Right cardiac atrium (tissue), 5 donors: ENCODE data around the gene PARM1. TPM values are rescaled to one million over a fixed set of nuclear protein-coding genes. Genes with fewer than 3 reads are reported as not detected.

Experiments used
- ATAC-seq, 2 donors: fragments of 200-7000 bp; cut with Tn5 transposase; one replicate each; pipeline versions ENCODE4 v1.8.0 to v1.9.1; 2020; ENCODE audit warnings: moderate library complexity in 2 of 2, mild to moderate bottlenecking in 1 of 2
- DNase-seq, 3 donors: peaks; one replicate each; pipeline ENCODE4 v3.0.0-alpha.2; 2020
- H3K27ac ChIP-seq: one replicate; pipeline ENCODE4 v1.5.1; 2013; ENCODE audit warnings: mild to moderate bottlenecking, low read length, control low read depth, moderate library complexity
- H3K27me3 ChIP-seq: one replicate; pipeline ENCODE4 v1.6.1; 2013; ENCODE audit not compliant: control insufficient read depth, insufficient read depth
- H3K4me1 ChIP-seq: one replicate; pipeline ENCODE4 v1.6.1; 2013; ENCODE audit warnings: low read length; ENCODE audit not compliant: control insufficient read depth, insufficient read depth
- H3K4me3 ChIP-seq: one replicate; pipeline ENCODE4 v1.5.1; 2013; ENCODE audit warnings: low read length, control low read depth
- H3K9me3 ChIP-seq: one replicate; pipeline ENCODE4 v1.6.1; 2013; ENCODE audit warnings: low read length; ENCODE audit not compliant: control insufficient read depth
- WGBS: extraction: QIAGEN DNeasy Blood & Tissue Kit; methylation state at CpG from one replicate; pipeline ENCODE4 v1.1.7; 2013; 5-methylcytosine and 5-hydroxymethylcytosine counted together
- intact Hi-C, 4 donors: fragments of 100-400 bp; cut with DNase I; formaldehyde crosslinking; loops; one replicate each; pipeline versions ENCODE4 v1.11.0 to v1.14.0; 2022 to 2023
- polyA plus RNA-seq: library from polyadenylated mRNA; stranded (reverse); fragments of 200-250 nt; gene quantifications from one replicate; pipeline ENCODE4 v1.2.3, GENCODE V29; 2013
- total RNA-seq, 4 donors: library from RNA; stranded (reverse); fragmentation: NEBNext Ultra II Directional; extraction: Animal tissue kit (Norgen Biotek cat#: 25700); gene quantifications; one replicate each; pipeline ENCODE4 v1.2.1, GENCODE V29; 2021
- donor health status: healthy with polysubstance abuse.
- donor health status: DM: no; HTN: yes; CAD: no.
- donor health status: DM: no; HTN: no; CAD: no.
- donor health status: DM: no; HTN: yes; CAD: no; lungs with severe emphysema.
- donor health status: DM: yes; HTN: yes; CAD: no.

PARM1 gene
- total and polyA plus RNA-seq, 5 donors: 65.0 to 158 (median 112) TPM

DNA sequence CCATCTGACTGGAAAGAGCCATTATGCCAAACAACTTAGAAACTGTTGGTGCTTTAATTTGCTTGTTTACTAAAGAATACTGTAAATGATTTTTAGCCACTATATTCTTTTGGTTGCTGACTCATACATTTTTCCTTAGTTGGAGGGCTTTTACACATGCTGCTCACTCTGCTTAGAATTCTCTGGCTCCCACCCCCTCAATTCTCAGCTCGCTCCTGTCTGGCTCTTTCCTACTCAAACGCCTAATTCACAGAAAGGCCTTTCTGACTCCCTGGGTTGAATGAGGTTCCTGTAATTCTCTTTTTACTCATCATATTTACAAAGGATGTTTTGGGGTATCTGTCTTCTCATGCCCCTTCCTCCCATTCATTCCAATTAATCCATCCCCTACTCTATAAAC lies 26.1 kb upstream of the PARM1 start:
- H3K4me1 ChIP-seq: no peaks in the 10 kb centered on the region
- intact Hi-C loops: no loop called here
- H3K27ac ChIP-seq: no peak overlapping the region
- H3K4me3 ChIP-seq: no peak overlapping the region
- no peak for ATAC-seq
- 53% methylated on average over 2 of the region's 2 CpGs for WGBS
- H3K9me3 ChIP-seq: no peaks in the 10 kb centered on the region
- no peak for DNase-seq
- H3K27me3 ChIP-seq: no peaks in the 10 kb centered on the region

- intact Hi-C loops: no loop called here
- no peaks in the 10 kb centered on the region for H3K9me3 ChIP-seq
- ATAC-seq (no peak), DNase-seq (no peak)
- H3K4me3 ChIP-seq: no peak overlapping the region
- H3K4me1 ChIP-seq: no peaks in the 10 kb centered on the region
- WGBS: 84% methylated on average over 6 of the region's 6 CpGs
- H3K27me3 ChIP-seq: no peaks in the 10 kb centered on the region
- no peak overlapping the region for H3K27ac ChIP-seq
Measured at GRCh38 chr4:74919783-74920182, 13.1 kb upstream of the PARM1 start.

DNA sequence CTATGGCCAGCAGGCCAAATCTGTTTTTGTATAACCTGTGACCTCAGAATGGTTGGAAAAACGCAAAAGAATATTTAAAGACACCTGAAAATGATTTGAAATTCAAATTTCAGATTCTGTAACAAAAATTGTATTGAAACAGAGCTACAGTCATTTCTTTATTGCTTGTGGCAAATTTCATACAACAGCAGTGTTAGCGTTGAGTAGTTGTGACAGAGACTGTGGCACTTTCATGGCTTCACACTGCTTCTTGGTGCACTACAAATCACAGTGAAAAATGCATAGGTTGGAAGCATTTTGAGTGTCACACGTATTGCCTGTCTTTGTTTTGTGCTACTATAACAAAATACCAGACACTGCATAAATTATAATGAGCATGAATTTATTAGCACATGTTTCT lies 12.2 kb upstream of the PARM1 start:
- DNase-seq: no peak
- intact Hi-C loops: no loop called here
- H3K4me1 ChIP-seq: no peaks in the 10 kb centered on the region
- no peak overlapping the region for H3K27ac ChIP-seq
- ATAC-seq: no peak
- H3K9me3 ChIP-seq: no peaks in the 10 kb centered on the region
- no peak overlapping the region for H3K4me3 ChIP-seq
- H3K27me3 ChIP-seq: no peaks in the 10 kb centered on the region
- WGBS: 77% methylated on average over 3 of the region's 3 CpGs

DNA sequence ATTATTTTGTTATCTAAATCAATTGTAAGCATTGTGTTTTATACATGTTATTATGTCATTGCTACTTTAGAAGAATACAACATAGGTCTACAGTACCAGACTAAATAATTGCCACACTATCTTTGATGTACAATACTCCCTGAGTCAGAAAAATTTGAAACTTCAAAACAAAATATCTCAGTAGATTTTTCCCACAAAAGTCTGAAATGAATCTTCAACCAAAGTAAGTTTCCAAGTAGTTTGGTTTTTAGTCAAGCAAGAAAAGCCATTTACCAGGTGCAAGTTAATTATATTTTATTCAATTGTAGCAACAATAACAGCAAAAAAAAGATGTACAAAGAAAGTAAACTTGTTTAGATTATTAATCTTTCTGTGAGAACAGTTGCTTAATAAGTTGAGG lies 11.4 kb upstream of the PARM1 start:
- no peaks in the 10 kb centered on the region for H3K27me3 ChIP-seq
- H3K4me3 ChIP-seq: no peak overlapping the region
- H3K4me1 ChIP-seq: no peaks in the 10 kb centered on the region
- ATAC-seq (no peak), DNase-seq (no peak)
- no peak overlapping the region for H3K27ac ChIP-seq
- intact Hi-C loops: no loop called here
- no peaks in the 10 kb centered on the region for H3K9me3 ChIP-seq

DNA sequence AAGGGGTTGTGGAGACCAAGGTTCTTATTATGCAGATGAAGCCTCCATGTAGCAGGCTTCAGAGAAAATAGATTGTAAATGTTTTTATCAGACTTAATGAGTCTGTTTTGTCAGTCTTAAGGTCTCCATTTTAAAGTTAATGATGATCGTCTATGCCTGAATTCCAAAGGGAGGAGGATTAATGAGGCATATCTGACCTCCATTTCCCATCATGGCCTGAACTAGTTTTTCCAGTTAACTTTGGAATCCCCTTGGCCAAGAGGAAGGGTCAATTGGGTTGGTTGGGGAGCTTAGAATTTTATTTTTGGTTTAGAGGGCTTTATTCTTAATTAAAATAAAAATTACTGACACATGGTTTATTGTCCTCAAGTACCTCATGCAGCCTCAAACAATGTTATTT lies 6.9 kb upstream of the PARM1 start:
- DNase-seq (no peak), ATAC-seq (no peak)
- Histone ChIP-seq H3K27me3 (no peaks in the 10 kb centered on the region), H3K4me1 (no peaks in the 10 kb centered on the region), H3K9me3 (no peaks in the 10 kb centered on the region), H3K27ac (no peak overlapping the region), H3K4me3 (no peak overlapping the region)
- intact Hi-C loops: no loop called here
- WGBS: 68% methylated on average over 1 of the region's 1 CpG

DNA sequence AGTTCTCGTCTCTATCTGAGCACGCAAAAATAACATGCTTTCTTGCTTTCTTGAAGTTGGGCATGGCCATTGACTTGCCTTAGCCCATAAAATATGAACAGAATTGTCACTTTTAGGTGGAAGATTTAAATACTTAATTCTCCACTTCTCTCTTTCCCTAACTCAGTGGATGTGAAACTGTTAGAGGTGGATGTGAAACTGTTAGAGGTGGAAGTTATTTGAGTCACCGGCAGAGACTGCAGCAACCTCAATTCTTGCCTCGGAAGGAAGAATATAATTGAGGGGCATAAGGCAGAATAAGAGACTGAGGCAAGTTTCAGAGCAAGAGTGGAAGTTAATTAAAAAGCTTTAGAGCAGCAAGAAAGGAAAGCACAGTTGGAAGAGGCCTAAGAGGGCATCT lies 2.8 kb upstream of the PARM1 start:
- H3K27me3 ChIP-seq: no peaks in the 10 kb centered on the region
- no peak for ATAC-seq
- no peaks in the 10 kb centered on the region for H3K4me1 ChIP-seq
- DNase-seq: no peak
- no peak overlapping the region for H3K27ac ChIP-seq
- intact Hi-C loops: loop anchor here in 3 of 4 donors (5.0 to 10.0 kb wide), 5 partner anchors 115 to 565 kb away; no protein-coding TSS in a partner anchor
- H3K4me3 ChIP-seq: no peak overlapping the region
- 82% methylated on average over 4 of the region's 4 CpGs for WGBS
- H3K9me3 ChIP-seq: no peaks in the 10 kb centered on the region

- H3K27ac ChIP-seq: no peak overlapping the region
- DNase-seq (no peak), ATAC-seq (no peak)
- no peaks in the 10 kb centered on the region for H3K9me3 ChIP-seq
- no peaks in the 10 kb centered on the region for H3K4me1 ChIP-seq
- intact Hi-C loops: loop anchor here in 3 of 4 donors (5.0 to 10.0 kb wide), 5 partner anchors 113 to 563 kb away; no protein-coding TSS in a partner anchor
- no peaks in the 10 kb centered on the region for H3K27me3 ChIP-seq
- no peak overlapping the region for H3K4me3 ChIP-seq
- 47% methylated on average over 2 of the region's 2 CpGs for WGBS
Measured at GRCh38 chr4:74931376-74931775, 1.5 kb upstream of the PARM1 start.

- Histone ChIP-seq H3K27me3 (no peaks in the 10 kb centered on the region), H3K4me3 (no peak overlapping the region), H3K9me3 (no peaks in the 10 kb centered on the region), H3K27ac (peak overlapping the region; percentile 6), H3K4me1 (no peaks in the 10 kb centered on the region)
- peak; percentile 48 to 60 for ATAC-seq
- 44% methylated on average over 6 of the region's 6 CpGs for WGBS
- intact Hi-C loops: loop anchor here in 3 of 4 donors (5.0 to 10.0 kb wide), 5 partner anchors 113 to 563 kb away; no protein-coding TSS in a partner anchor
- peak; percentile 23 to 57 (median 39) for DNase-seq
Measured at GRCh38 chr4:74932010-74932409, 906 bp upstream of the PARM1 start.

DNA sequence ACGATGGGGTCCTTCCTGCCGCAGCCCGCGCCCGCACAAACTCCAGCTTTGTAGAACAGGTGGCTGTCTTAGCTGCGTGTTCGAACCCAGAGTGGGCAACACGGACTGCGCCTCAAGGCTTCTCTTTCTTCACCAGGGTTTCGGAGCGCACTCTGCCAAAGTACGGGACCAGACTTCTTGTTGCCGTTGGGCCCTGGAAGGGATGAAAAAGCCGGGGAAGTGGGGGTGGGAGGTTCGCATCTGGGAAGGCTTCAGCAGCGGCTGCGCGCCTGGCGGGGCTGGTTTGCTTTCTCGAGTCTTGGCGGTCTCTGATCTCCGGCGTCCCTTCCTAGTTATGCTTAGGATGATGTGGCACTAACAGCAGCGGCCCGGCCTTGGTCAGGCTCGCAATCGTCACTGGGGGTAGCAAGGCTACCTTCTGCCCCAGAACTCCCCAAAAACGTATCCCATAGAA lies 673 bp downstream of the PARM1 start:
- no peaks in the 10 kb centered on the region for H3K27me3 ChIP-seq
- H3K27ac ChIP-seq: peak overlapping the region; percentile 74
- DNase-seq: peak; percentile 28 to 66 (median 65)
- peak; percentile 5 to 28 for ATAC-seq
- WGBS: 2% methylated on average over 28 of the region's 28 CpGs
- intact Hi-C loops: loop anchor here in 3 of 4 donors (5.0 to 10.0 kb wide), 5 partner anchors 111 to 561 kb away; no protein-coding TSS in a partner anchor
- H3K9me3 ChIP-seq: no peaks in the 10 kb centered on the region
- peak overlapping the region; percentile 70 for H3K4me3 ChIP-seq
- H3K4me1 ChIP-seq: no peaks in the 10 kb centered on the region

GRCh38 chr4:74934016-74934831 lies 1.3 kb downstream of the PARM1 start:
- peak in 1 of 2 donors; percentile 42 for ATAC-seq
- H3K4me1 ChIP-seq: no peaks in the 10 kb centered on the region
- intact Hi-C loops: loop anchor here in 3 of 4 donors (5.0 to 10.0 kb wide), 5 partner anchors 111 to 561 kb away; no protein-coding TSS in a partner anchor
- peak overlapping the region; percentile 74 for H3K27ac ChIP-seq
- whole genome bisulfite sequencing: 1% methylated on average over 45 of the region's 45 CpGs
- DNase-seq: peak; percentile 28 to 72 (median 70)
- no peaks in the 10 kb centered on the region for H3K27me3 ChIP-seq
- H3K4me3 ChIP-seq: peak overlapping the region; percentile 70
- no peaks in the 10 kb centered on the region for H3K9me3 ChIP-seq

GRCh38 chr4:74934888-74935287 lies 2.0 kb downstream of the PARM1 start:
- WGBS: 7% methylated on average over 10 of the region's 10 CpGs
- H3K4me3 ChIP-seq: peak overlapping the region; percentile 70
- no peaks in the 10 kb centered on the region for H3K4me1 ChIP-seq
- no peaks in the 10 kb centered on the region for H3K9me3 ChIP-seq
- H3K27me3 ChIP-seq: no peaks in the 10 kb centered on the region
- DNase-seq (peak in 1 of 3 donors; percentile 34), ATAC-seq (no peak)
- peak overlapping the region; percentile 20 for H3K27ac ChIP-seq
- intact Hi-C loops: loop anchor here in 3 of 4 donors (5.0 to 10.0 kb wide), 5 partner anchors 110 to 560 kb away; no protein-coding TSS in a partner anchor
